Fibroblast of lung (primary cell): Measurements from ENCODE around the gene CRACDL. TPM values are rescaled to one million over a fixed set of nuclear protein-coding genes. Genes with fewer than 3 reads are reported as not detected.

Experiments used
- DNase-seq, 2 donors: peaks; one replicate each; pipeline versions ENCODE4 v3.0.0 to v3.0.0-alpha.2; 2010; ENCODE audit warnings: low read depth in 2 of 2
- H2AFZ ChIP-seq: 2 replicates; pipeline ENCODE4 v1.5.1; 2012; ENCODE audit warnings: low read length, control low read depth, inconsistent platforms
- H3K27ac ChIP-seq: 2 replicates; pipeline ENCODE4 v1.5.1; 2011; ENCODE audit warnings: low read length, control low read depth; ENCODE audit not compliant: insufficient read depth
- H3K27me3 ChIP-seq: 2 replicates; pipeline ENCODE4 v1.5.1; 2011; ENCODE audit warnings: mild to moderate bottlenecking, low read length; ENCODE audit not compliant: control insufficient read depth, insufficient read depth
- H3K36me3 ChIP-seq: 2 replicates; pipeline ENCODE4 v1.5.1; 2011; ENCODE audit warnings: low read length; ENCODE audit not compliant: control insufficient read depth, insufficient read depth
- H3K4me1 ChIP-seq: 2 replicates; pipeline ENCODE4 v1.5.1; 2011; ENCODE audit warnings: low read length; ENCODE audit not compliant: control insufficient read depth, insufficient read depth; ENCODE audit errors: extremely low read depth
- H3K4me2 ChIP-seq: 2 replicates; pipeline ENCODE4 v1.5.1; 2011; ENCODE audit warnings: low read length, control low read depth; ENCODE audit not compliant: insufficient read depth; ENCODE audit errors: extremely low read depth
- H3K4me3 ChIP-seq, 4 experiments: fragments of 200-600 bp in 1 of 4; sonication (generic) in 1 of 4; replicated peaks in 1 of 4; 2 replicates each; pipeline ENCODE4 v1.5.1; 2011 to 2016; ENCODE audit warnings: low read length in 4 of 4, low read depth in 3 of 4, mild to moderate bottlenecking in 3 of 4, control low read depth in 2 of 4, inconsistent platforms in 1 of 4, mixed read lengths in 1 of 4; ENCODE audit not compliant: insufficient read depth in 1 of 4; ENCODE audit errors: control extremely low read depth in 1 of 4
- H3K79me2 ChIP-seq: 2 replicates; pipeline ENCODE4 v1.5.1; 2012; ENCODE audit warnings: mild to moderate bottlenecking, low read length, inconsistent platforms; ENCODE audit not compliant: control insufficient read depth, insufficient read depth
- H3K9ac ChIP-seq: 2 replicates; pipeline ENCODE4 v1.5.1; 2011; ENCODE audit warnings: mild to moderate bottlenecking, low read length, control low read depth; ENCODE audit not compliant: insufficient read depth
- H3K9me3 ChIP-seq: 2 replicates; pipeline ENCODE4 v1.5.1; 2012; ENCODE audit warnings: low read depth, low read length; ENCODE audit not compliant: control insufficient read depth, insufficient read depth
- H4K20me1 ChIP-seq: 2 replicates; pipeline ENCODE4 v1.5.1; 2011; ENCODE audit warnings: low read length; ENCODE audit not compliant: control insufficient read depth, insufficient read depth; ENCODE audit errors: extremely low read depth
- EZH2 ChIP-seq: IDR thresholded peaks from 2 replicates; pipeline ENCODE4 v1.5.1; 2012; ENCODE audit warnings: low read length, control low read depth, mild to moderate bottlenecking; ENCODE audit errors: missing control alignments
- polyA plus RNA-seq, 2 donors: library from polyadenylated mRNA; depleted of rRNA in 1 of 2; stranded (reverse) in 1 of 2; unstranded in 1 of 2; fragments of >200 nt; gene quantifications; 2 replicates each; pipeline ENCODE4 v1.2.1, GENCODE V29; 2011 to 2012; ENCODE audit warnings: missing spikeins in 1 of 2
- total RNA-seq: library from RNA; depleted of rRNA; stranded (reverse); fragments of >200 nt; gene quantifications from 2 replicates; pipeline ENCODE4 v1.2.1, GENCODE V29; 2014
- TF ChIP-seq, protein P1 (sequence below), 2 donors: IDR thresholded peaks in 1 of 2; conservative IDR thresholded peaks in 1 of 2; 1 replicate in 1 of 2; 2 replicates in 1 of 2; pipeline ENCODE4 v1.5.1; 2011 to 2012; ENCODE audit warnings: low read length in 2 of 2, control low read depth in 1 of 2, inconsistent platforms in 1 of 2, low read depth in 1 of 2, mild to moderate bottlenecking in 1 of 2

Gene CRACDL
- total and polyA plus RNA-seq, 2 donors (not counting 1 experiment from before 2014, with no cell fraction given) = not detected

DNA sequence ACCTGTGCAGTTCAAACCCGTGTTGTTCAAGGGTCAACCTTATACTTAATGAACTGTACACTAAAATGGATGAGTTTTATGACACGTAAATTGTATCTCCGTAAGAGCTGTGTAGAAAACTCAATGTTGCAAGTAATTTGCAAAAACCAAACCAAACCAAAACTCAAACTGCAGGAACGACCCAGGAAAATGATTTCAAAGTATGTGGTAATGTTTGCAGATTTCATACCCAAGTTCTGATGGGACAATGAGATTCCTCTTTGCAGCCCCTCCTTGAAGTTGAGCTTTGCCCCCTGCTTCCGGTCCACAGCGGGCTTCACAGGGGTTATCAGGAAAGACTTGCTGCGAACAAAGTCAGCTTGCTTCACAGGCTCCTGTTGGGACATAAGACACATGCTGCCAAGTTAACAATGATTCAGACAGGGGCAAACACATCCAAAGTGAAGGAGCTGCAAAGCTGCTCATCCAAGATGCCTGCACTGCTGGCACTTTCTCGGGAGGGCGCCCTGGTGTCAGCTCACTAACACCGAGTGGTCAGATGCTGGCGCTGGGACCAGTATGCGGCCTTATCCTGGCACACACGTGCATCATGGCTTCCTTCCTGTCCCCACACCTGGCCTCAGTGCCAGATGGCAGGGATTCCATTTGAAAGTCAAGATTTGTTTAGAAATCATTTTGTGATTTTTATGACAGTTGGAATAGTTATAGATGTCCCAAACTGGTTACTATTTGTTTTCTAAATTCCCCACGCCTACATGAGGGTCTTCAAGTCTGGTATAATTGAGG lies 139.9 kb downstream of the CRACDL start:
- Histone ChIP-seq H3K4me1 (no peaks in the 10 kb centered on the region), H2AFZ (no peak overlapping the region), H3K4me2 (no peak overlapping the region), H3K27me3 (no peaks in the 10 kb centered on the region), H3K79me2 (no peaks in the 10 kb centered on the region), H3K4me3 (no peak overlapping the region), H3K36me3 (no peaks in the 10 kb centered on the region), H3K27ac (no peak overlapping the region), H3K9me3 (no peaks in the 10 kb centered on the region), H4K20me1 (no peaks in the 10 kb centered on the region), H3K9ac (no peak overlapping the region)
- DNase-seq = no peak
- TF ChIP-seq EZH2 = no peak
- TF ChIP-seq, protein P1, sequence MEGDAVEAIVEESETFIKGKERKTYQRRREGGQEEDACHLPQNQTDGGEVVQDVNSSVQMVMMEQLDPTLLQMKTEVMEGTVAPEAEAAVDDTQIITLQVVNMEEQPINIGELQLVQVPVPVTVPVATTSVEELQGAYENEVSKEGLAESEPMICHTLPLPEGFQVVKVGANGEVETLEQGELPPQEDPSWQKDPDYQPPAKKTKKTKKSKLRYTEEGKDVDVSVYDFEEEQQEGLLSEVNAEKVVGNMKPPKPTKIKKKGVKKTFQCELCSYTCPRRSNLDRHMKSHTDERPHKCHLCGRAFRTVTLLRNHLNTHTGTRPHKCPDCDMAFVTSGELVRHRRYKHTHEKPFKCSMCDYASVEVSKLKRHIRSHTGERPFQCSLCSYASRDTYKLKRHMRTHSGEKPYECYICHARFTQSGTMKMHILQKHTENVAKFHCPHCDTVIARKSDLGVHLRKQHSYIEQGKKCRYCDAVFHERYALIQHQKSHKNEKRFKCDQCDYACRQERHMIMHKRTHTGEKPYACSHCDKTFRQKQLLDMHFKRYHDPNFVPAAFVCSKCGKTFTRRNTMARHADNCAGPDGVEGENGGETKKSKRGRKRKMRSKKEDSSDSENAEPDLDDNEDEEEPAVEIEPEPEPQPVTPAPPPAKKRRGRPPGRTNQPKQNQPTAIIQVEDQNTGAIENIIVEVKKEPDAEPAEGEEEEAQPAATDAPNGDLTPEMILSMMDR (conservative IDR thresholded peaks at IDR 0.05 in 1 of 2, IDR thresholded peaks at IDR 0.05 in 1 of 2; ENCODE audit: low read depth in 1 of 2, low read length in 2 of 2) = no peak

DNA sequence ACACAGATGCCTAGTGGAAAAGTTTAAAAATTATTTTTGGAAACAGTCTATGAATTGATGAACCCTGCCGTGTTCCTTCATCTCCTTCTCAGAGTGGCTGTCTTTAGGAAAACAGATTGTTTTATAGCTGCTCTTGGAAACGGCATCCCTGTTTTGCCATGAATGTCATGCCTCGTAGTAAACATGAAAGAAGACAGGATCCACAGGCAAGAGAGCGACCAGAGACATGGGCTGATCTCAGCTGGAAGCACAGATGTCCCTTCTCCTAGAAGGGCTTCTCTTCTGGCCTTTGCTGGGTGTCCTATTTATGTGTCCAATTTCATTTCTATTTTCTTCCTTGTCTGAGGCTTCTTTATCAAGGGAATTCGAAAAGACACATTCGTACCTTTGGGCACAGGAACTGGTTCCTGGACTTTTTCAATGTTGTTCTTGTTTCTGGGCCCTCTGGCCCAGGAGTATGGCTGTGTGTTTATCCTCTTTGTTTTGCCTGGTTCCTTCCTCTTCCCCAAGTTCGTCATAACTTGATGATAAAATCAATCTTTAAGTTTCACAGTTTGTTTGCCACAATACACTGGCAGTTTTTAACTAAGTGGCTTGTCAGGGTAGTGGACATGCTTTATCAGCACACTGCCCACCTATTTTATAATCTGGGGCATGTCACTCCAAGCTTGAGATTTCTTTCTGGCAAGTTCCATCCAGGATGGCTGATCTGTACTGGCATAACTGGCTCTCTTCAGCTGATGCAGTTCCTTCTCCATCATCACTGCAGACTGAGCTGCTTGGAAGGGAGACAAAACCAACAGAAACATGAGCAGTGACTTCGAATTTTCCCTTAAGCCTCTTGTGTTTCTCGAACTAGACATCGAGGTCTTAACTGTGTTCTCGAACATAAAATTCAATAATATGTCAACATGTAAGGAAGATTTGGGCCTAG lies 141.9 kb downstream of the CRACDL start:
- Histone ChIP-seq H3K4me1 (no peaks in the 10 kb centered on the region), H4K20me1 (no peaks in the 10 kb centered on the region), H3K36me3 (no peaks in the 10 kb centered on the region), H3K4me2 (no peak overlapping the region), H3K27me3 (no peaks in the 10 kb centered on the region), H3K4me3 (no peak overlapping the region), H2AFZ (no peak overlapping the region), H3K9me3 (no peaks in the 10 kb centered on the region), H3K9ac (no peak overlapping the region), H3K79me2 (no peaks in the 10 kb centered on the region), H3K27ac (no peak overlapping the region)
- no peak for TF ChIP-seq EZH2
- TF ChIP-seq, protein P1 (conservative IDR thresholded peaks at IDR 0.05 in 1 of 2, IDR thresholded peaks at IDR 0.05 in 1 of 2; ENCODE audit: low read depth in 1 of 2, low read length in 2 of 2) = no peak
- no peak for DNase-seq

DNA sequence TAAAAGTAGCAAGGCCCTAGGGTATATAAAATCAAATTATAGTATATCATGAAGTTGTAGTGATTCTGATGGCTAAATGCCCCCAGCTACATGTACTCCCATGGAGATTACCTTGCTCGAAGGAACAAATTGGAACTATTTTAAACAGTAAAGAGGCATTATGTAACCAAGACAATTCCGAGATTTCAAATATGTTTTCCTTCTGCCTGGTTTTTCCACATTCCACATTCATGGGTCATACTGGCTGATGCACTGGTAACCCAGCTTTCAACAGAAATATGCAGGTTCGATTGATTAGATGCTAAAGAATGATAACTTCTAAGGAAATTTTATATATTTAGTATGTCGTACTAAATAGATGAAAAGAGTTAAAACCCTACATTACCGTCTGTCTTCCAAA lies 142.8 kb downstream of the CRACDL start:
- H4K20me1 ChIP-seq = no peaks in the 10 kb centered on the region
- H3K27ac ChIP-seq = no peak overlapping the region
- H3K27me3 ChIP-seq = no peaks in the 10 kb centered on the region
- no peaks in the 10 kb centered on the region for H3K4me1 ChIP-seq
- H2AFZ ChIP-seq = no peak overlapping the region
- H3K4me3 ChIP-seq = no peak overlapping the region
- DNase-seq = peak in 1 of 2 donors; percentile 36
- TF ChIP-seq, protein P1 (conservative IDR thresholded peaks at IDR 0.05 in 1 of 2, IDR thresholded peaks at IDR 0.05 in 1 of 2; ENCODE audit: low read depth in 1 of 2, low read length in 2 of 2) = no peak
- no peak for TF ChIP-seq EZH2
- no peak overlapping the region for H3K9ac ChIP-seq
- H3K4me2 ChIP-seq = no peak overlapping the region
- no peaks in the 10 kb centered on the region for H3K9me3 ChIP-seq
- no peaks in the 10 kb centered on the region for H3K79me2 ChIP-seq
- H3K36me3 ChIP-seq = no peaks in the 10 kb centered on the region
